GM12892 (cell line): Measurements from ENCODE around the gene OXNAD1.

ENCODE experiments used
- POLR2A ChIP-seq: IDR thresholded peaks from 2 replicates; pipeline ENCODE4 v1.6.1; 2011; ENCODE audit warnings: low read depth, low read length, control low read depth
- POLR2AphosphoS5 ChIP-seq: IDR thresholded peaks from 2 replicates; pipeline ENCODE4 v1.6.1; 2011; ENCODE audit warnings: low read depth, low read length, control low read depth
- TAF1 ChIP-seq: IDR thresholded peaks from 2 replicates; pipeline ENCODE4 v1.6.1; 2011; ENCODE audit warnings: low read depth, mild to moderate bottlenecking, control low read depth, low read length, borderline replicate concordance

- TF ChIP-seq POLR2AphosphoS5: 0 out of 2 replicates have a peak, but pooled peaks have one; percentile 32
- TF ChIP-seq POLR2A: 0 out of 2 replicates have a peak, but pooled peaks have one; percentile 20
- no peak for TF ChIP-seq TAF1
Observed at GRCh38 chr3:16297997-16298885, 33.2 kb downstream of the OXNAD1 start.
